ENCODE measurements around the gene PUM2. TPM values are rescaled to one million over a fixed set of nuclear protein-coding genes. Genes with fewer than 3 reads are reported as not detected.
A peak's percentile ranks its signal among the peaks of the same experiment; 100 is the strongest.

The PUM2 gene
- total and polyA plus RNA-seq, 2 of the 13 experiments (the other 11 are each of a cell fraction or from before 2014, with no cell fraction given) = 69.6 to 69.8 TPM

- WGBS (ENCODE audit: low lambda C conversion rate) = 1% methylated on average over 27 of the region's 65 CpGs
- FAIRE-seq (no peak), ATAC-seq (peak; percentile 71), DNase-seq (ENCODE audit: low spot score) (no peak)
- no TSS peak for BruUV-seq (replicated peaks)
- peak within 1 kb of the TSS; percentile 82 for H3K9ac ChIP-seq (ENCODE audit: insufficient read depth, low read depth, low read length)
- H3K27me3 ChIP-seq (ENCODE audit: control insufficient read depth in 1 of 2, insufficient read depth in 2 of 2, low read length in 2 of 2) = no peaks in the 10 kb centered on the region
- in situ Hi-C loops (cut with HindIII; ENCODE audit: extremely low pct_ligation_motif_present, low pct_unique_long_range_greater_than_20kb) (loop anchor here (5.0 kb wide), 2 partner anchors 38 to 88 kb away; no protein-coding TSS in a partner anchor), intact Hi-C loops (cut with micrococcal nuclease; ENCODE audit: unreplicated experiment) (loop anchor here (1.0 to 5.0 kb wide), 4 partner anchors 41 to 268 kb away; no protein-coding TSS in a partner anchor)
- ChIA-PET POLR2A (interaction anchor here (0.6 to 6.4 kb wide), 38 partner anchors 8 to 371 kb away, joined by 3 to 94 read pairs (median 5); partner anchors contain the start of genes RHOB and WDR35), CTCF (ENCODE audit: low intra/inter-chr PET ratio, low total read pairs) (interaction anchor here (0.7 to 2.3 kb wide), 4 partner anchors 34 to 121 kb away, joined by 3 to 18 read pairs (median 7); no protein-coding TSS in a partner anchor)
- peaks cover 41% of the 10 kb centered on the region for H3K79me2 ChIP-seq (ENCODE audit: insufficient read depth, low read length)
- peak within 1 kb of the TSS; percentile 28 for H2AFZ ChIP-seq (ENCODE audit: low read length)
- H3K4me3 ChIP-seq (replicated peaks in 1 of 3; ENCODE audit: insufficient read depth in 1 of 3, low read depth in 2 of 3, low read length in 3 of 3) = peak within 1 kb of the TSS; percentile 77 to 81 (median 77)
- H4K20me1 ChIP-seq (ENCODE audit: insufficient read depth, low read length) = no peaks in the 10 kb centered on the region
- peaks cover 0 to 2% of the 10 kb centered on the region in 2 experiments; a peak in 1 of 5 replicates for H3K36me3 ChIP-seq (replicated peaks in 1 of 2; ENCODE audit: control insufficient read depth in 1 of 2, insufficient read depth in 2 of 2, low read length in 2 of 2)
- peak within 1 kb of the TSS; percentile 93 for H3K4me2 ChIP-seq (ENCODE audit: low read depth, low read length)
- H3K9me3 ChIP-seq (ENCODE audit: low read length) = no peaks in the 10 kb centered on the region
- peaks cover 45% of the 10 kb centered on the region for H3K4me1 ChIP-seq (ENCODE audit: insufficient read depth, low read length)
- peak within 1 kb of the TSS; percentile 73 for H3K27ac ChIP-seq (ENCODE audit: extremely low read length, insufficient read depth, low read length)
- TF ChIP-seq ARNT2 (CRISPR knock-in tag; IDR thresholded peaks at IDR 0.05; ENCODE audit: low read depth) (peak; percentile 11; the same call in 1 of the 2 replicates), ATF2 (CRISPR knock-in tag; IDR thresholded peaks at IDR 0.05) (no peak), KAT8 (CRISPR knock-in tag; IDR thresholded peaks at IDR 0.05) (0 out of 2 replicates have a peak, but pooled peaks have one; percentile 0), ZMAT3 (CRISPR knock-in tag; conservative IDR thresholded peaks at IDR 0.05) (peak; percentile 81; the same call in 1 of the 2 replicates), NFYB (CRISPR knock-in tag; IDR thresholded peaks at IDR 0.05) (no peak), NCOA1 (CRISPR knock-in tag; IDR thresholded peaks at IDR 0.05) (no peak), CBX5 (CRISPR knock-in tag; IDR thresholded peaks at IDR 0.05; ENCODE audit: borderline replicate concordance) (no peak), GRHL1 (CRISPR knock-in tag; conservative IDR thresholded peaks at IDR 0.05) (no peak), REL (CRISPR knock-in tag; conservative IDR thresholded peaks at IDR 0.05) (no peak), ZNF556 (CRISPR knock-in tag; IDR thresholded peaks at IDR 0.05; ENCODE audit: borderline replicate concordance) (no peak), ZNF790 (CRISPR knock-in tag; IDR thresholded peaks at IDR 0.05; ENCODE audit: borderline replicate concordance) (peak; percentile 96; the same call in 1 of the 2 replicates), KAT7 (CRISPR knock-in tag; IDR thresholded peaks at IDR 0.05; ENCODE audit: borderline replicate concordance) (peak; percentile 16; the same call in 1 of the 2 replicates), ZNF883 (CRISPR knock-in tag; IDR thresholded peaks at IDR 0.05; ENCODE audit: not compliant biosample characterization) (peak; percentile 11), MBNL3 (CRISPR knock-in tag; conservative IDR thresholded peaks at IDR 0.05) (no peak), TAF1 (CRISPR knock-in tag; IDR thresholded peaks at IDR 0.05) (no peak; the same call in 1 of the 2 replicates), ZKSCAN8 (CRISPR knock-in tag; IDR thresholded peaks at IDR 0.05; ENCODE audit: borderline replicate concordance) (no peak), KDM5B (CRISPR knock-in tag; IDR thresholded peaks at IDR 0.05; ENCODE audit: borderline replicate concordance) (peak; percentile 8; the same call in 1 of the 2 replicates), FOXK1 (CRISPR knock-in tag; IDR thresholded peaks at IDR 0.05; ENCODE audit: borderline replicate concordance, low read depth) (no peak), SMAD9 (CRISPR knock-in tag; IDR thresholded peaks at IDR 0.05) (no peak), SKI (IDR thresholded peaks at IDR 0.05; ENCODE audit: partially characterized antibody) (peak; percentile 25), ZBTB20 (CRISPR knock-in tag; IDR thresholded peaks at IDR 0.05; ENCODE audit: borderline replicate concordance, low read depth) (no peak; the same call in 1 of the 2 replicates)
These were observed 125.8 kb downstream of the PUM2 start, which contains the start of gene SDC1 for GRCh38 chr2:20224716-20225293. Gene SDC1, minus strand, starts transcription at chr2:20225130. Its CDS starts 263 bp downstream, at chr2:20224867.
